Kidney epithelial cell (primary cell): Measurements from ENCODE around the gene GNMT. TPM values are rescaled to one million over a fixed set of nuclear protein-coding genes. Genes with fewer than 3 reads are reported as not detected.

Experiments used
- DNase-seq: peaks from one replicate; pipeline ENCODE4 v3.0.0-alpha.2; 2010; ENCODE audit warnings: low read depth
- H3K27me3 ChIP-seq: 2 replicates; pipeline ENCODE4 v1.6.0; 2011; ENCODE audit warnings: low read length; ENCODE audit not compliant: control insufficient read depth, insufficient read depth
- H3K36me3 ChIP-seq: 2 replicates; pipeline ENCODE4 v1.5.1; 2011; ENCODE audit warnings: low read length; ENCODE audit not compliant: control insufficient read depth, insufficient read depth
- H3K4me3 ChIP-seq: 2 replicates; pipeline ENCODE4 v1.5.1; 2011; ENCODE audit warnings: low read depth, mild to moderate bottlenecking, control low read depth, low read length
- total RNA-seq: library from RNA; depleted of rRNA; stranded (reverse); fragments of >200 nt; gene quantifications from 2 replicates; pipeline ENCODE4 v1.2.3, GENCODE V29; 2015
- TF ChIP-seq, protein P1 (sequence below): IDR thresholded peaks from 2 replicates; pipeline ENCODE4 v1.5.1; 2011; ENCODE audit warnings: mild to moderate bottlenecking, moderate library complexity, low read length, control low read depth, inconsistent platforms; ENCODE audit not compliant: insufficient read depth, poor library complexity, severe bottlenecking

Gene GNMT
- total RNA-seq, 1 donor from 2014 or later: not detected

- no peak overlapping the region for H3K4me3 ChIP-seq
- TF ChIP-seq, protein P1, sequence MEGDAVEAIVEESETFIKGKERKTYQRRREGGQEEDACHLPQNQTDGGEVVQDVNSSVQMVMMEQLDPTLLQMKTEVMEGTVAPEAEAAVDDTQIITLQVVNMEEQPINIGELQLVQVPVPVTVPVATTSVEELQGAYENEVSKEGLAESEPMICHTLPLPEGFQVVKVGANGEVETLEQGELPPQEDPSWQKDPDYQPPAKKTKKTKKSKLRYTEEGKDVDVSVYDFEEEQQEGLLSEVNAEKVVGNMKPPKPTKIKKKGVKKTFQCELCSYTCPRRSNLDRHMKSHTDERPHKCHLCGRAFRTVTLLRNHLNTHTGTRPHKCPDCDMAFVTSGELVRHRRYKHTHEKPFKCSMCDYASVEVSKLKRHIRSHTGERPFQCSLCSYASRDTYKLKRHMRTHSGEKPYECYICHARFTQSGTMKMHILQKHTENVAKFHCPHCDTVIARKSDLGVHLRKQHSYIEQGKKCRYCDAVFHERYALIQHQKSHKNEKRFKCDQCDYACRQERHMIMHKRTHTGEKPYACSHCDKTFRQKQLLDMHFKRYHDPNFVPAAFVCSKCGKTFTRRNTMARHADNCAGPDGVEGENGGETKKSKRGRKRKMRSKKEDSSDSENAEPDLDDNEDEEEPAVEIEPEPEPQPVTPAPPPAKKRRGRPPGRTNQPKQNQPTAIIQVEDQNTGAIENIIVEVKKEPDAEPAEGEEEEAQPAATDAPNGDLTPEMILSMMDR: no peak
- H3K36me3 ChIP-seq: no peaks in the 10 kb centered on the region
- DNase-seq: no peak
- peaks cover 2% of the 10 kb centered on the region for H3K27me3 ChIP-seq
Observed at GRCh38 chr6:42921801-42922200, 38.8 kb upstream of the GNMT start.

GRCh38 chr6:42923666-42924065 lies 36.9 kb upstream of the GNMT start:
- no peak for DNase-seq
- TF ChIP-seq, protein P1: no peak
- Histone ChIP-seq H3K36me3 (no peaks in the 10 kb centered on the region), H3K4me3 (no peak overlapping the region), H3K27me3 (peaks cover 2% of the 10 kb centered on the region)

DNA sequence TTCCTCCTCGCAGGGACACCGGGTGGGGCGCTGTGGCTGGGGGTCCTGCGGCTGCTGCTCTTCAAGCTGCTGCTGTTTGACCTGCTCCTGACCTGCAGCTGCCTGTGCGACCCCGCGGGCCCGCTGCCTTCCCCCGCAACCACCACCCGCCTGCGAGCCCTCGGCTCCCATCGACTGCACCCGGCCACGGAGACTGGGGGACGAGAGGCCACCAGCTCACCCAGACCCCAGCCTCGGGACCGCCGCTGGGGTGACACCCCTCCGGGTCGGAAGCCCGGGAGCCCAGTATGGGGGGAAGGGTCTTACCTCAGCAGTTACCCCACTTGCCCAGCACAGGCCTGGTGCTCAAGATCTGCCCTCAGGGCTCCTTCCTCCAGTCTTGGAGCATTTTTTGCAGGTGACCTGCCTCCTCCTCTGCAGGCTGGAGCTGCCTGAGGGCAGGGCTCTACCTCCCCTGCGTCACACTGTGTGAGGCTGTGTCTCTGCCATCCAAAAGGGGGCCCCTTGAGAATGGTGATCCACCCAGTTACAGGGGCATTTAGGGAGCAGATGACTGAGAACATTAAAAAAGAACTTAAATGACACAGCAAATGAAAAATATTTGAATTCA lies 35.2 kb upstream of the GNMT start:
- no peak for DNase-seq
- Histone ChIP-seq H3K36me3 (no peaks in the 10 kb centered on the region), H3K27me3 (peaks cover 2% of the 10 kb centered on the region), H3K4me3 (no peak overlapping the region)
- TF ChIP-seq, protein P1: no peak

DNA sequence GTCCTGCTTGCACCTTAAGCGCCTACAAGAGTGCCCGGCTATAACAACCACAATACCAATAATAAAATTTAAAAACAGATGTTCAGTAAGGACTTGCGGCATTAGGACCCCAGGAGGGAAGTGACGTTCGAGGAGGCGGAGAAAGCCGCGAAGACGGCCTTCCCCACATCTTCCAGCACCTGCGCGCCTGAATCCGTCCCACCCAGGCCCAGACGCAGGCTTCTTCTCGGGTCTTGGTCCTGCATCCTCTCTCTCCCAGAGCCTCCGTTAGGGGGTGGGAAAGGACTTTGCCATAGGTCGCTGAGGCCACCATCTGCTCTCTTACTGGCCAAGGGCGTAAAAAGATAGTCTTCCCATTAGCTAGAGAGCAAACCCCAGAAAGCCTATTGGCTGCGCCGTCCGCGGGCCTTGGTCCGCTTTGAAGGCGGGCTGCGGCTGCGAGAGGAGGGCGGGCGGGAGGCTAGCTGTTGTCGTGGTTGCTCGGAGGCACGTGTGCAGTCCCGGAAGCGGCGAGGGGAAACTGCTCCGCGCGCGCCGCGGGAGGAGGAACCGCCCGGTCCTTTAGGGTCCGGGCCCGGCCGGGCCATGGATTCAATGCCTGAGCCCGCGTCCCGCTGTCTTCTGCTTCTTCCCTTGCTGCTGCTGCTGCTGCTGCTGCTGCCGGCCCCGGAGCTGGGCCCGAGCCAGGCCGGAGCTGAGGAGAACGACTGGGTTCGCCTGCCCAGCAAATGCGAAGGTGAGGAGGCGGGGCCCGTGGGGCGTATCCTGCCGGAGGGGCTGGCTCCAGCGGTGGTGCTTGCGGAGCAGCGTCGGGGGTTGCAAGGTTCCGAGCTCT lies 31.4 kb upstream of the GNMT start, which contains the start of gene CNPY3:
CNPY3 (plus strand) TSS at position 495 of the 835 bp plus-strand sequence; CDS start at position 586, 91 bp downstream.
- no peaks in the 10 kb centered on the region for H3K36me3 ChIP-seq
- peaks cover 2% of the 10 kb centered on the region for H3K27me3 ChIP-seq
- peak; percentile 96 for DNase-seq
- TF ChIP-seq, protein P1: no peak
- H3K4me3 ChIP-seq: peak within 1 kb of the TSS; percentile 66

GRCh38 chr6:42929821-42930360 lies 30.7 kb upstream of the GNMT start:
- peaks cover 2% of the 10 kb centered on the region for H3K27me3 ChIP-seq
- DNase-seq: peak; percentile 37
- peak overlapping the region; percentile 66 for H3K4me3 ChIP-seq
- TF ChIP-seq, protein P1: no peak
- H3K36me3 ChIP-seq: no peaks in the 10 kb centered on the region
